Measurements from ENCODE around the gene SMOC1.

Gene SMOC1

DNA sequence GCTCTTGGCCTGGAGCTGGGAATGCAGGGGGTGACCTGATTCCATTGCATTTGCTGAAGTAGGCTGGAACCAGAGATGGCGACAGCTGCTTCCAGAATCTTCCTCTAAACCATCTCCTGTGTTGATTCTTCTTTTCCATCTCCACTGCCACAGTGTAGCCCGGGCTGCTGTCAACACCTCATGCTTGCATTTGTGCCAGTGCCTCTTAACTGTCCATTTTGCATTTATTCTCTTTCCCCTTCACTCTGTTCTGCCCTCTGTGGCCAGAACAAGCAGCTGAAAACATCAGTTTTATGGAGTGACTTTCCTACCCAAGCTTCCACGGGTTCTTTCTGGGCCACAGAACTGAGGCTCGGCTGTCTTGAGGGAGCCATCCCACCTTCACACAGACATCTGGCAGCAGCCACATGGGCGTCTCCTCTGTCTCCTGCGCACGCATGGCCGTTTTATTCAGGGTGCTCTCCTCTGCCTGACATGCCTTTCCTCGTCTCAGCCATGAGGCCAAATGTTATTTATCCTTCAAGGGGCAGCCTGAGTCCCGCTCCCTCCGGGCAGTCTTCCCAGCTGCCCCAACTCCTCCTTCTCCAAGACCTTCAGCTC lies 51.7 kb downstream of the SMOC1 start:
- no CpG with 5 or more reads among the region's 11 CpGs for WGBS, 2 donors (ENCODE audit: extremely low coverage in 2 of 2, insufficient read length in 2 of 2, insufficient replicate concordance in 1 of 2)
- H3K4me1 ChIP-seq (ENCODE audit: control insufficient read depth in 2 of 2, insufficient read depth in 1 of 2, low read depth in 1 of 2, low read length in 2 of 2), result peaks cover 12 to 46% of the 10 kb centered on the region in 2 donors
- H2BK5ac ChIP-seq (ENCODE audit: low read length), result peak overlapping the region; percentile 76
- no peak overlapping the region for H3K14ac ChIP-seq (ENCODE audit: low read length)
- no peak overlapping the region for H4K8ac ChIP-seq (ENCODE audit: low read depth, low read length)
- no peak overlapping the region for H2AFZ ChIP-seq (ENCODE audit: low read length)
- peak overlapping the region; percentile 7 for H4K91ac ChIP-seq (ENCODE audit: low read depth, low read length, poor library complexity)
- H3K18ac ChIP-seq (ENCODE audit: low read length), result peak overlapping the region; percentile 88
- peaks cover 7 to 55% of the 10 kb centered on the region in 2 donors for H3K36me3 ChIP-seq (replicated peaks in 1 of 2; ENCODE audit: control insufficient read depth in 2 of 2, insufficient read depth in 2 of 2, low read length in 2 of 2)
- H2BK120ac ChIP-seq (ENCODE audit: low read depth, low read length), result peak overlapping the region; percentile 69
- H2AK5ac ChIP-seq (ENCODE audit: low read depth, low read length), result peak overlapping the region; percentile 77
- no peaks in the 10 kb centered on the region for H3K9me3 ChIP-seq (replicated peaks in 1 of 2; ENCODE audit: control insufficient read depth in 2 of 2, insufficient read depth in 1 of 2, low read depth in 1 of 2, low read length in 2 of 2)
- H3K23ac ChIP-seq (ENCODE audit: low read depth, low read length, poor library complexity), result no peak overlapping the region
- H3K27ac ChIP-seq (replicated peaks; ENCODE audit: low read length), result peak overlapping the region; percentile 94
- H3K79me1 ChIP-seq (ENCODE audit: low read depth, low read length), result peaks cover 6% of the 10 kb centered on the region
- H2BK15ac ChIP-seq (ENCODE audit: low read length), result no peak overlapping the region
- no peak overlapping the region for H2BK12ac ChIP-seq (ENCODE audit: low read length)
- H3K4ac ChIP-seq (ENCODE audit: low read length), result no peak overlapping the region
- no peak for DNase-seq (ENCODE audit: low spot score)
- H3K4me3 ChIP-seq (ENCODE audit: low read length in 2 of 2), result no peak overlapping the region
- no peak overlapping the region for H3K4me2 ChIP-seq (ENCODE audit: insufficient read depth, low read length, poor library complexity, severe bottlenecking)
- no peaks in the 10 kb centered on the region for H3K27me3 ChIP-seq (ENCODE audit: control insufficient read depth in 3 of 3, insufficient read depth in 3 of 3, low read depth in 1 of 3, low read length in 3 of 3)
- H3K9ac ChIP-seq (ENCODE audit: low read depth, low read length, poor library complexity), result no peak overlapping the region

DNA sequence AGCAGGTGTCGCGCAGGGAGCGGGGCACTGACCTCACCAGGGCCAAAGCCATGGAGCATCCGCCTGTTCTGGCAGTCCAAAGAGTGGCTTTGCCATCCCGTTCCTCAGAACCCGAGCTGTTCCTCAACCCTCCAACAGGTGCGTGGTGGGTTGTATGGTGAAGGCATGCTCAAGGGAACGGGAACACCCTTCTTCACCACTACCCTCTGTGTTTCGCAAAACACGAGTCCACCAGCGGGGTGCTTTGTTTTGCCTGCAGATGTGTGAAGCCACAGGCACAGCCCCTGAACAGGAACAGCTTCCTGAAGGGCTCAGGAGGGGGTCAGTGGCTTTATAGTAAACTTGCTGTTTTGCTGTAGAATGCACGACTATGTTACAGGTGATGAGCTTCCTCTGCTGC lies 52.7 kb downstream of the SMOC1 start:
- Histone ChIP-seq H3K27me3 (ENCODE audit: control insufficient read depth in 3 of 3, insufficient read depth in 3 of 3, low read depth in 1 of 3, low read length in 3 of 3) (no peaks in the 10 kb centered on the region), H2AFZ (ENCODE audit: low read length) (peak overlapping the region; percentile 3), H2BK15ac (ENCODE audit: low read length) (no peak overlapping the region), H3K4ac (ENCODE audit: low read length) (no peak overlapping the region), H3K4me1 (ENCODE audit: control insufficient read depth in 2 of 2, insufficient read depth in 1 of 2, low read depth in 1 of 2, low read length in 2 of 2) (peaks cover 12 to 50% of the 10 kb centered on the region in 2 donors), H3K27ac (replicated peaks; ENCODE audit: low read length) (peak overlapping the region; percentile 94), H3K14ac (ENCODE audit: low read length) (no peak overlapping the region), H3K18ac (ENCODE audit: low read length) (peak overlapping the region; percentile 46), H4K91ac (ENCODE audit: low read depth, low read length, poor library complexity) (no peak overlapping the region), H4K8ac (ENCODE audit: low read depth, low read length) (no peak overlapping the region), H2AK5ac (ENCODE audit: low read depth, low read length) (no peak overlapping the region), H2BK5ac (ENCODE audit: low read length) (peak overlapping the region; percentile 45), H3K9ac (ENCODE audit: low read depth, low read length, poor library complexity) (no peak overlapping the region), H3K36me3 (replicated peaks in 1 of 2; ENCODE audit: control insufficient read depth in 2 of 2, insufficient read depth in 2 of 2, low read length in 2 of 2) (peaks cover 10 to 62% of the 10 kb centered on the region in 2 donors), H2BK120ac (ENCODE audit: low read depth, low read length) (peak overlapping the region; percentile 38), H3K23ac (ENCODE audit: low read depth, low read length, poor library complexity) (no peak overlapping the region), H3K9me3 (replicated peaks in 1 of 2; ENCODE audit: control insufficient read depth in 2 of 2, insufficient read depth in 1 of 2, low read depth in 1 of 2, low read length in 2 of 2) (no peaks in the 10 kb centered on the region), H3K4me2 (ENCODE audit: insufficient read depth, low read length, poor library complexity, severe bottlenecking) (peak overlapping the region; percentile 20), H2BK12ac (ENCODE audit: low read length) (no peak overlapping the region), H3K4me3 (ENCODE audit: low read length in 2 of 2) (no peak overlapping the region), H3K79me1 (ENCODE audit: low read depth, low read length) (peaks cover 4% of the 10 kb centered on the region)
- no CpG with 5 or more reads among the region's 12 CpGs for WGBS, 2 donors (ENCODE audit: extremely low coverage in 2 of 2, insufficient read length in 2 of 2, insufficient replicate concordance in 1 of 2)
- no peak for DNase-seq (ENCODE audit: low spot score)

DNA sequence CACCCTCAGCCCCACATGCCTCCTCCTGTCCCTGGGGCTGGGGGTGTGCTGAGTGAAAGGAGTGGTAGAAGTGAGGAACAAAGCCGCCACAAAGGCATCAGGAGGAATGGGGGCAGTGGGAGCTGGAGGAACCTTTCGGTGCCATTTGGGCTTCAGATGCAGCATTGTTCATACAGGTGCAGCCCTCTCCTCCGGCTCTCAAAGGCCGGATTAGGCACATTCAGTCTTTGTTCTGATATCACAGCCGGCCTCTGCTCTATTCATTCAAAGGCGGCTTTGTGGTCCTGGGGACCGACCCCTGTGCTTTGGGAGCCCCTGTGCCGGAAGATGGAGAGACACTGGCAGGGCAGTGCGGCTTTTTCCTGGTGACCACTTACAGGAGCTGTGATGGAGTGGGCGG lies 53.2 kb downstream of the SMOC1 start:
- Histone ChIP-seq H2BK15ac (ENCODE audit: low read length) (no peak overlapping the region), H2BK120ac (ENCODE audit: low read depth, low read length) (no peak overlapping the region), H2BK12ac (ENCODE audit: low read length) (no peak overlapping the region), H3K4me2 (ENCODE audit: insufficient read depth, low read length, poor library complexity, severe bottlenecking) (peak overlapping the region; percentile 20), H3K27ac (replicated peaks; ENCODE audit: low read length) (peak overlapping the region; percentile 94), H3K18ac (ENCODE audit: low read length) (peak overlapping the region; percentile 46), H4K91ac (ENCODE audit: low read depth, low read length, poor library complexity) (no peak overlapping the region), H3K9ac (ENCODE audit: low read depth, low read length, poor library complexity) (no peak overlapping the region), H4K8ac (ENCODE audit: low read depth, low read length) (no peak overlapping the region), H2AFZ (ENCODE audit: low read length) (peak overlapping the region; percentile 3), H3K4me3 (ENCODE audit: low read length in 2 of 2) (no peak overlapping the region), H3K4ac (ENCODE audit: low read length) (no peak overlapping the region), H3K36me3 (replicated peaks in 1 of 2; ENCODE audit: control insufficient read depth in 2 of 2, insufficient read depth in 2 of 2, low read length in 2 of 2) (peaks cover 10 to 66% of the 10 kb centered on the region in 2 donors), H3K23ac (ENCODE audit: low read depth, low read length, poor library complexity) (no peak overlapping the region), H3K27me3 (ENCODE audit: control insufficient read depth in 3 of 3, insufficient read depth in 3 of 3, low read depth in 1 of 3, low read length in 3 of 3) (no peaks in the 10 kb centered on the region), H3K14ac (ENCODE audit: low read length) (no peak overlapping the region), H3K4me1 (ENCODE audit: control insufficient read depth in 2 of 2, insufficient read depth in 1 of 2, low read depth in 1 of 2, low read length in 2 of 2) (peaks cover 12 to 50% of the 10 kb centered on the region in 2 donors), H3K79me1 (ENCODE audit: low read depth, low read length) (peaks cover 4% of the 10 kb centered on the region), H2BK5ac (ENCODE audit: low read length) (no peak overlapping the region), H2AK5ac (ENCODE audit: low read depth, low read length) (no peak overlapping the region), H3K9me3 (replicated peaks in 1 of 2; ENCODE audit: control insufficient read depth in 2 of 2, insufficient read depth in 1 of 2, low read depth in 1 of 2, low read length in 2 of 2) (no peaks in the 10 kb centered on the region)
- DNase-seq (ENCODE audit: low spot score), result peak; percentile 85
- no CpG with 5 or more reads among the region's 10 CpGs for WGBS, 2 donors (ENCODE audit: extremely low coverage in 2 of 2, insufficient read length in 2 of 2, insufficient replicate concordance in 1 of 2)

DNA sequence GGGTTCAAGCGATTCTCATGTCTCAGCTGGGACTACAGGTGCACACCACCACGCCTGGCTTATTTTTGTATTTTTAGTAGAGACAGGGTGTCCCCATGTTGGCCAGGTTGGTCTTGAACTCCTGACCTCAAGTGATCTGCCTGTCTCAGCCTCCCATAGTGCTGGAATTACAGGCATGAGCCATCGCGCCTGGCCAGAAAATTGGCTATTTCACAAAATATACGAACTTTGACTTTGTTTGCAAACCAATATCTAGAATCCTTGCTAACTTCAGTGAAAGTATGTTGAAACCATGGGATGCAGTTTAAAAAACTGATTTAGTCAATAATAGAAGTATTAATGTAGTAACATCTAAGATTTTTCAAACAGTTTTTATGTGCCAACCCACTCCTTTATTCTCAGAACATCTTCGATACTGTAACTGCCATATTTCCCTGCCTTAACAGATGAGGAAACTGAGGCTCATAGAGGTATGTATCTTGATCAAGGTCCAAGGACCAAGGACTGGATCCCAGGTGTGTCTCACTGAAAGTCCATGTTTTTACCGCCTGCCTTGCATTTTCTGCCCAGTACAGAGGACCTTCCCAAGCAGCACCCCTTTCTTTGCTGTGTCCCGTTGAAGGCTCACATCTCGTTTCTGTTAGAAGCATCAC lies 54.5 kb downstream of the SMOC1 start:
- Histone ChIP-seq H3K4me2 (ENCODE audit: insufficient read depth, low read length, poor library complexity, severe bottlenecking) (no peak overlapping the region), H3K9ac (ENCODE audit: low read depth, low read length, poor library complexity) (no peak overlapping the region), H3K4ac (ENCODE audit: low read length) (no peak overlapping the region), H4K8ac (ENCODE audit: low read depth, low read length) (no peak overlapping the region), H2AFZ (ENCODE audit: low read length) (no peak overlapping the region), H2BK15ac (ENCODE audit: low read length) (no peak overlapping the region), H2BK12ac (ENCODE audit: low read length) (no peak overlapping the region), H3K18ac (ENCODE audit: low read length) (peak overlapping the region; percentile 69), H4K91ac (ENCODE audit: low read depth, low read length, poor library complexity) (no peak overlapping the region), H3K9me3 (replicated peaks in 1 of 2; ENCODE audit: control insufficient read depth in 2 of 2, insufficient read depth in 1 of 2, low read depth in 1 of 2, low read length in 2 of 2) (no peaks in the 10 kb centered on the region), H3K14ac (ENCODE audit: low read length) (no peak overlapping the region), H3K23ac (ENCODE audit: low read depth, low read length, poor library complexity) (no peak overlapping the region), H3K27ac (replicated peaks; ENCODE audit: low read length) (no peak overlapping the region), H3K27me3 (ENCODE audit: control insufficient read depth in 3 of 3, insufficient read depth in 3 of 3, low read depth in 1 of 3, low read length in 3 of 3) (no peaks in the 10 kb centered on the region), H2BK120ac (ENCODE audit: low read depth, low read length) (no peak overlapping the region), H3K36me3 (replicated peaks in 1 of 2; ENCODE audit: control insufficient read depth in 2 of 2, insufficient read depth in 2 of 2, low read length in 2 of 2) (peaks cover 14 to 75% of the 10 kb centered on the region in 2 donors), H3K4me1 (ENCODE audit: control insufficient read depth in 2 of 2, insufficient read depth in 1 of 2, low read depth in 1 of 2, low read length in 2 of 2) (peaks cover 12 to 52% of the 10 kb centered on the region in 2 donors), H2AK5ac (ENCODE audit: low read depth, low read length) (peak overlapping the region; percentile 1), H3K79me1 (ENCODE audit: low read depth, low read length) (peaks cover 6% of the 10 kb centered on the region), H3K4me3 (ENCODE audit: low read length in 2 of 2) (no peak overlapping the region), H2BK5ac (ENCODE audit: low read length) (no peak overlapping the region)
- no peak for DNase-seq (ENCODE audit: low spot score)
- WGBS, 2 donors (ENCODE audit: extremely low coverage in 2 of 2, insufficient read length in 2 of 2, insufficient replicate concordance in 1 of 2), result no CpG with 5 or more reads among the region's 9 CpGs

All from neuronal stem cell (in vitro differentiated cells).